ENCODE data around the gene MCC.
A peak's percentile ranks its signal among the peaks of the same experiment; 100 is the strongest.

Gene MCC

DNA sequence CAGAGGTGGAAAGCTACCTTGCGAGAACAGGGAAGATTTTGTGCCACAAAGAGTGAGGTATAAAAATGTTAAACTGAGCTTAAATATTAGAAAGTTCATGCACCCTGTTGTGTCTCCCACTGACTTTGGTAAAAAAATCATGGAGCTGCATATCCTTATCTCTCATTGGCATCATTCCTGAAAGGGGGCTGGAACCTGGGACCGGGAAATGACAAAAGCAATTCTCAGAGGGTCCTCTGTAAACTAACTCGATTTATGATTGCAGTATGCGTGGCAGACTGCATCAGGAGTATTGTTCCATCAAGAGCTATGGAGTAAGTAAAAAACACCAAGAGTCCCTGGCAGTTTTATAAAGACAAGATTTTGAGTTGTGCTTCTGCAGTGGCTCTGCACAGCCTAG lies 362.9 kb downstream of the MCC start:
- DNase-seq: no peak

DNA sequence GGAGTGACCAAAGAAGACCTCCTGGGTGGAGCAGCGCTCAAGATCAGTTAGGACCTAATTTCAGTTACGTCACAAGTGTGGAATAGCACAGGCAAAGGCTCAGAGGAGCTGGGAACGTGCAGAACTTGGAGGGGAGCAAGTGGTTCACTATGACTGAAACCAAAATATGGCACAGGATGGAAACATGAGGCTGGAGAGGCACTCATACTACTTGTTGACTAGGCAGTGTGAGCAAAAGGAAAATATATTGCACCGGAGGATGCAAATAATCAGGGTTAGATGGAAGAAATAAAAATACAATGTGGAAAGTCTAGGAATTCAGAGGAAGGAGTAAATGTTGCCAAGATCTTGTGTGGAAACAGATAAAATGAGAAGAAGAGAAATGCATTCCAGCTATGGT lies 363.3 kb downstream of the MCC start:
- no peak for DNase-seq

DNA sequence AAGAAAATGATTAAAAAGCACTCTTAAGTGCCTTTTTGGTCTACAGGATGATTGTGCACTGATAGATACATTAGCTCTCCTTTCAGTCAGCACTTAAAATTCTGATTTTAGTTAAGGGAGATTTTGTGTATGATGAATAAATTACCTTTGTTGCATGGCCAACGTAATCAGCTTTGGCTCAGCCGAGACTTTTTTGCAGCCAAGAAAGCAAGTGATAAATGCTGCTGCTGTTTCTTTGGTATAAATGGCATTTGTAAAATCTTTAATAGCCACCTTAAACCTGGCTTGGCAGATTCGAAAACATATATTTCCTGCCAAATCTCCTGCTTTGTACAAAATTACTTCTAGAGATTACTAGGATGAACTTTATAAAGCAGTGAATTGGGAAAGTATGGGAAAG lies 364.0 kb downstream of the MCC start:
- no peak for DNase-seq

DNA sequence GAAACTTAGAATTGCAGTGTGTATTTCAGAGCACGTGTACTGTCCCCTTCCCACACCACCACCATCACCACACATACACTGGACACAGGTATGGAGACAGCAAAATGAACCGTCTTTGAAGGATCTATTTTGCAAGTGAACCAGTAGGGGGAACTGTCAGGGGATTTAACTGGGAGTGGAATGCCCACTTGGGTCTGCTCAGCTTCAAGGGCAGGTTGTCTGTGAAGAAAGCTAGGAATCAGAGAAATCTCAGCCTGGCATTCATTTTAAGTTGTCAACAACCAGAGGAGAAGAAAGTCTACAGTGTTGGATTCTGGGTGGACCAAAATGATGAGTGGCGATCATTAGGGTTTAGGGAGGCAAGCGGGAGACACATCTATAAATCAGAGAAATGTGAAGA lies 364.6 kb downstream of the MCC start:
- no peak for DNase-seq

DNA sequence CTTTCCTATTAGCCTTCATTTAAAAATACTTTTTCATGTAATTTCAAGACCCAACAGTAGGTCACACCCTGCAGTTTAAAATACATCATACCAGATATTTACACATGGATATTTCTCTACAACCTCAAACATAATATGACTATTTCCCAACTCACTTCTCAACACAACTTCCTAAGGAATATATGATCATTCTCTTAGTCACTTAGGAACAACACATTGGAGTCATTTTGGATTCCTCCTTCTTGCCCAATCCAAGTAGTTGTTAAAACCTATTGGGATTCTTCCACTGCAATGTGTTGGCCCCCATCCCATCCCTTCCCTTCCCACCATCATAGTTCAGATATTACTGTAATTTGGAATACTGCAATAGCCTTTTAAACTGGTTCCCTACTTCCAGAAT lies 366.2 kb downstream of the MCC start:
- no peak for DNase-seq

DNA sequence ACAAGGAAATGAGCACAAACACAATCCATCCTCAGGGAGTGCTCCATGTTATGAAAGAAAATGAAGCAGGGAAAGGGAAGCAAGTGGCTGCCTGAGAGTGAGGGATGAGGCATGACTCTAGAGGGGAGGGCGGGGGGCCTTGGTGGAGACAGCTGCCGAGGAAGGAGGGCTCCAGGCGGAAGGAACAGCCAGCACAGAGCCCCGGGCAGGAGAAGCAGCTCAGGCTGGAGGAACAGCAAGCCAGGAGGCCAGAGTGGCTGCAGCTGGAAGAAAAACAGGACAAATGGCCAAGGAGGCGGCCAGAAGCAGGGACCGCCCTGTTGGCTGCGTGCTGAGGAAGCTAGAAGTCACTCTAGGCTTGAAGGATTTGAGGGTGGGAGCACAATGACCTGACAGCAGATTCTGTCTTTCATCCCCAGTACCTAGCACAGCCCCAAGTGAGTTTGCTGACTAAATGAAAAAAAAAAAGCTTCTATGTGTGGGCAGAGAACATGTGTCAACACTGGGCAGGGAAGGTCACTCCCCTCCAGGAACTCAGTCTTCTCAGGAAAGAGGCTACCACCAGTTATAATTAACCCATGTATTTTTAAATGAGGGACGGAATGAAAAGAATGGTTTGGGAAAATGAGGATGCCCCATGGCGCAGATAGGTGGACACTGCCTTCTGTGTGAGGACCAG lies 368.9 kb downstream of the MCC start:
- DNase-seq: no peak

DNA sequence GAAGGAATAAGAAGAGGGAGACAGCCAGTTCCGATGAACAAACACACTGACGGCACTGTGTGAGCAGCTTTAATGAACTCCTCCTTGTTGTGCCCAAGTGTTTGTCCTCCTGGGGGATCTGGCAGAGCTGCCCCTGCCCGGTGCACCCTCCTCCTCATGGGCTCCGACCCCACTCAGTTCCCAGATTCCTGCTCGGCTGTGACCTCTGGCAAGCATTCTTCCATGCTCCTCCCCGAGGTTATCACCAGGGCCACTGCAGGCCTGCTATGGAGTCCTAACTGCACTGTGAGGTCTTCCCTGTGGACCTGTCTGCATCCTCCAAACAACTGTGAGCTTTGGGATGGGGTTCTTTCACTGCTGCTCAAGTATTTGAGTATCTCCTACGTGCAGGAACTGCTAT lies 369.5 kb downstream of the MCC start:
- DNase-seq: no peak

DNA sequence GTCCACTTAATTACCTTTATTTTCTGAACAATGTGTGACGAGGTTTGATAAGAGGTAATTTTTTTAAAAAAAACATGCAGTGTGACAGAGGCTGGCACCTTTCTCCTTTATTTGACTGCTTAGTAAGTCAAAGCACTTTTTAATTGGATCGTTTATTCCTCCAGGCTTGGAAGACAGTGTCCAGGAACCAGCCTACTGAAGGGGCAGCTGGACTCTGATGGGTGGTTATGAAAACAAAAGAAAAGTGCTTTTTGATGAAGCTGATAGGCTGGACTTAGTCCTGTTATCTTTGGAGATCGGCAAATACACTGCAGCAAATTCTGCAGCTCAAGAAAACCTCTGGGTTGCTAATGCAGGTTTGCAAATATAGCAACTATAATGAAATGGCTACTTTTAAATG lies 370.0 kb downstream of the MCC start:
- DNase-seq: no peak

DNA sequence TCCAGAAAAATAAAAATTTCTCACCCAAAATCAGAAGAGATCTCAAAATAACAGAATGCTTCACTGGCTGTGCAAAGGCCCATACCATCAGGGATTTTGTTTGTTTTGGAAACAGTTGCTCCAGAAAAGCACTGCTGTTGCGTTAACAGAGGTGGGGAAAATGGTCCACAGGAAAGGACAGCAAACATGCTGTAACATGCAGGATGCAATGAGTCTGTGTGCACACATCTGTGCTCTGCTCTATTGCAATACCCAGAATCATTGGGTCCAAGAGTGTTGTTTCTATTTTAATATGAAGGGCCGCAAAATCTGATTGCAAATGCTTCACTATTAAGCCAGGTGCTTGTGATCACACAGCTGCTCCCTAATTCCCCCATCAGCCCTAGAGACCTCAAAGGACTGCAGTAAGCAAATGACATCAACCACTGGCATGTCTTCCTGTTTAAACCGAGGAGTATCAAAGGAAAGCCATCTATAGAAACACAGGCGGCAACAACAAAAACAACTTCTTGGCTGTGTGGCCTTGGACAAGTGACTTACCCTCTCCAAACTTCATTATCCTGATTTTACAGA lies 370.6 kb downstream of the MCC start:
- DNase-seq: peak; percentile 64

DNA sequence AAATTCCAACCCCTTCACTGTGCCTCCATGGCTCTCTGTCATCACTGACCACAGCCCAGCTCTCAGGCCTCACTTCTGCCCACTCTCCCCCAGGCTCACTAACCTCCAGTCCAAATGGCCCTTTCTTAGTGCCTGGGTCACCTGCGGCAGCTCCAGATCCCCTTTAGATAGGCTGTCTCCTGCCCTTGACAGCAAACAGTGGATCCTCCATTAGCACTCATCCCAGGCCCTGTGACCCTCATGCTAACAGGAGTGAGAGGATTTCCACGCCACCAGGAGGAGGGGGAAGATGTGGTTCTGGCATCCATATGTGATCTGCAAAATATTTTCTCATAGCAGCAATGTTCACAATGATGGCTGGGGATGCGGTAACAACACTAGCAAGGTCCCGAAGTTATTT lies 372.3 kb downstream of the MCC start:
- no peak for DNase-seq

DNA sequence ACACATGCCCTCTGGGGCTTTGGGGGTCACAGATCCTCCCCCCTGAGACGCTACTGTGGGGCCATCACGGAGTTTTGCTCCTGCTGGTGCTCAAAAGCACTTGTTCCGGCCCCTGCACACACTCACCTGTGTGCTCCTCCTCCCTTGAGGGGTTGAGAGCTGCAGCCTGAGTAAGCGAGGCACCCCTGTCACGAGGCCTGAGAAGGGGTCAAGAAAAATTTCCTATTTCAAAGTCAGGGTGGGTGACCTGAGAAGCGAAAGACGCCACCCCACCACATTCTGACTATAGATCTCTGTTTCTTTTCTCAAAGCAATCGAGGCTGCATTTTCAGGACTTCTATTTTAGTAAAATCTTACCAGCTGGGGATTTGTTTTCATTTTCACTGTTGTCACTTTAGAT lies 373.2 kb downstream of the MCC start:
- DNase-seq: no peak

DNA sequence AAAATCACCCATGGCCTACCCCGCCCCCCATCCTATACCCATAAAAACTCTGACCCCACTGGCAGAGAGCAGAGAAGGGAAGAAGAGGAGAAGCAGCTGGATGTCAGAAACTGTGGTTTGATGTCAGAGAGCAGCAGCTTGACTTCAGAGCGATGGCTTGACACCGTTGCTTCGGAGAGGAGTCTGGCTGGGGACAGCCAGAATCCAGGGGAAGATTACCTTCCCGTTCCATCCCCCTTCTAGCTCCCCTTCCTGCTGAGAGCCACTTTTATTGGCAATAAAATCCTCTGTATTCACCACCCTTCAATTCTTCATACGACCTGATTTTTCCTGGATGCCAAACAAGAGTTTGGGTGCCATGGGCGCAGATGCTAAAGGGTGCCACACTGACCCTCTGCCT lies 373.7 kb downstream of the MCC start:
- DNase-seq: no peak

DNA sequence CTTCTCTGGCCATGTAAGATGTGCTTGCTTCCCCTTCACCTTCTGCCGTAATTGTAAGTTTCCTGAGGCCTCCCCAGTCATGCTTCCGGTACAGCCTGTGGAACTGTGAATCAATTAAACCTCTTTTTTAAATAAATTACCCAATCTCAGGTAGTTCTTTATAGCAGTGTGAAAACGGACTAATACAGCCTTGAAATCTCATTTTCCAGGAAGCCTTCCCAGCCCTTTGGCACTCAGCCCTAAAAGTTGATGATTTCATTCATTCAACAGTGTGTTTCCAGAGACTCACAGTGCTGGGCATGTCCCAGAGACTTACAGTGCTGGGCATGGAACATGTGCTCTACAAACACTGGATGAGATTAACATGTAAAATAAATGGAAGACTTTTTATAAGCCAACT lies 375.8 kb downstream of the MCC start:
- no peak for DNase-seq

DNA sequence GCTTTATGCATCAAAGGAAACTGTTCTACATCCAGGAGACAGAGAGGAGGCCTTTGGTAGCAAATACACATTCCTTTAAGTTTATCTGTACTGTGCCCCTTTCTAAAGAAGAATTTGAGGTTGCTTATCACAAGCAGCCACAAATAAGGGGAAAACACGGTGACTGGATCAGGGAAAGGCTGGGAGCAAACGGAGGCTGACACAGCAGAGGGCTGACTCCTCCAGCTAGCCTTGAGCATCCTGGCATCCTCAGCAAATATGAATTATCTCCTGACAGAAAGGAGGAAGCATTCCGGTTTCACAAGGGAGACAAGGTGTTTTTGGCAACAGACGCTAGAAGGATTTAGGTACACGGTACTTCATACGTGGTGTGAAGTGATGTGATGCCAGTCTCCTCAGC lies 378.1 kb downstream of the MCC start:
- no peak for DNase-seq

DNA sequence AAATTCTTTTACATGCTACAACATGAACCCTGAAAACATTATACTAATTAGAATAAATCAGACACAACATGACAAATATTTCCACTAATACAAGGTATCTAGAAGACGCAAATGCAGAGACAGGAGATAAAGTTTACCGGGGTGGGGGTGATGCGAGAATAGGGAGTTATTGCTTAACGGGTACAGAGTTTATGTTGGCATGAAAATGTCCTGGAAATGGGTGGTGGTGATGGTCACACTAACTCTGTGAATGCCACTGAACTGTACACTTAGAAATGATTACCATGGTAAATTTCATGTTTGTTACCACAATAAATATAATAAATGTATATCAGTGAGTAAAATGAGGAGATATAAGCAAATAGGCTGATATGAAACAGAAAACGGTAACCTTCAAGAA lies 378.9 kb downstream of the MCC start:
- DNase-seq: no peak

DNA sequence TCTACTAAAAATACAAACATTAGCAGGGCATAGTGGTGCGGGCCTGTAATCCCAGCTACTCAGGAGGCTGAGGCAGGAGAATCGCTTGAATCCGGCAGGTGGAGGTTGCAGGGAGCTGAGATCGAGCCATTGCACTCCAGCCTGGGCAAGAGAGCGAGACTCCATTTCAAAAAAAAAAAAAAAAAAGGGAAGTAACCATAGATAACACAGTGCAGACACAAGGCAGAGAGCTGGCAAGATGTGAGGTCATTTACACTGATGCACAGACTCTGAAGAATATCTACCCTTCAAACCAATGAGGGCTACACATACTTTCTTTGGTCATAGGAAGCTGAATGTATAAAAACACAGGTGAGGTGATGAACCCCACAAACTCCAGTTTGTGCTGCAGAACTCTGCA lies 379.8 kb downstream of the MCC start:
- no peak for DNase-seq

DNA sequence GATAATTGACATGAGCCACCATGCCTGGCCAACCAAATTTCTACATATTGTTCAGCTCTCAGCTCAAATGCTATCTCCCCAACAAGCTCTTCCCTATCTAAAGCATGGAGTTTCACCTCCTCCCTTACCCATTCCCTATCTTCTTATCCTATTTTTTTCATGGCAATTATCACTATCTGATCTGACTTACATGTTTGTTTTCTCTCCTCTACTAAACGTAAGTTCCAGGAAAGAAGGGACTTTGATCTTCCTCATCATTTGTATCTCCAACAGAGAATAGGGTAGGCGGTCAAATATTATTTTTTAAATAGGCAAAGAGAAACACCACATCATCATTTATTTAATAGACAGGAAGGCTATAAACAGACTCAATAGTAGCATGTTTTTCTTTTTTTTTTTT lies 381.4 kb downstream of the MCC start:
- no peak for DNase-seq

DNA sequence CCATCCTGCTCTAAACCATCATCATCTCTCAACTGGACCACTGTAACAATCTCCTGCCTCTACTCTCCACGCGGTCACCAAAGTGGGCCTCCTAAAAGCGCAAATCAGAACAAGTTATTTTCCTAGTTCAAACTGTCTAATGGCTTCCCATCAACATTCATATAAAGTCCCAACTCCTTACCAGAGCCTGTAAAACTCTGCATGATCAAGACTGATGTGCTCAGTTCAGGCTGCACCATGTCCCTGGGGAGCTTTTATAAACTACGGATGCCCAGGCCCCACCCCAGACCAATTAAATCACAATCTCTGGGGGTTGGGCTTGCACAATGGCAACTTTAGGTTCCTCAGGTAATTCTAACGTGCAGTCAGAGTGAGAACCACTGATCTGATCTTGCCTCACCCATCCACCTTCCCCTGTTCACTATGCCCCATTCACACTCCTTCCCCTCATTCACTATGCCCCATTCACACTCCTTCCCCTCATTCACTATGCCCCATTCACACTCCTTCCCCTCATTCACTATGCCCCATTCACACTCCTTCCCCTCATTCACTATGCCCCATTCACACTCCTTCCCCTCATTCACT lies 382.5 kb downstream of the MCC start:
- no peak for DNase-seq

DNA sequence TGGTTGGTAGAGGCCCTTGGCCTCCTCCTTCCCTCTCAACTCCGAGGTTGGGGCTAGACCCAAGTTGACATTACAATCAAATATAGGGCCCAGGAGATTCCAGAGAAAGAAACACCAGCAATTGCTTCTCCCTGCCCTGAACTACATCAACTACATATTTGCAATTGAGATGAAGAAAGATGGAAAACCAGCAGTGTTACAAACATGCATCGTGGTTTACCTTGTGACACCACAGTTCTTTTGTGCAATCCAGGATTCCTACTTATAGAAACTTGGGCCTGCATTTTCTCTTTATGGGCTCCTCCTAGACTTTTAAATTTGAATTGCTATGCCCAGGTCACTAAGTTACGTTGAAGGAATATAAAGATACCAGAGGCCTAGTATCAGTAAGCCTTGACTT lies 384.9 kb downstream of the MCC start:
- no peak for DNase-seq

DNA sequence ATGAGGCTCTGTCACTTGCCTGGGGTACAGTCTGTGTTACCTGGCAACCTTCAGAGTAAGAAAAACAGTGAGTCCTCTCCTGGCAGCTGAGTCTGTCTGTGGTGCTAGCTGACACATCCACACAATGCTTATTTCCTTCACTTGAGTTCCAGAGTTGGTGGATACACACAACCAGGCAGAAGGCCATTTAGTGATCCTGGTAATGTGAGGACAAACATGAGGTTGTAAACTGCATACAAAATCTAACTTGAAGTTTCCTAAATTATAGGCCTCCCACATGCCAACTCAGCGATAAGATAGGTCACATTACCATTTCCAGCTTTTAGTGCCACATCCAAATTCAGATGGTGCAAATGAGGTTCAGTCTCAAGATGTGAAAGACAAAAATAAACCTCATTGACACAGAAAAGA lies 386.1 kb downstream of the MCC start:
- DNase-seq: no peak

DNA sequence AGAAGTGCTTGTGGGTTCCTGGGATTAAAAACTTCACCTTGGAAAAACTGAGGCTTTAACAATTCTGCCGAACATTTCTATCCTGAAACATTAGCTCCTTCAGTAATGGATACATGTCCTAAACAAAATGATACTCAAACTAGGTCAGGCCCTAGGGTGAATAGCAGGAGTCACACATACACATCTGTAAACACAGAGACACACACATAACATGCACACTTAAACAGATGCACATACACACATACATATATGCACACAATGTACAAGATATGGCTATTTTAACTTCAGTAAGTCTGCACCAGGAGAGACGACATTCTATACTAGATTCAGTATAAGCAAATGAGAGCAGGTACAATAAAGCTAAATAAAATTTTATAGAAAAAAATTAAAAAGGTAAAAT lies 387.3 kb downstream of the MCC start:
- no peak for DNase-seq

DNA sequence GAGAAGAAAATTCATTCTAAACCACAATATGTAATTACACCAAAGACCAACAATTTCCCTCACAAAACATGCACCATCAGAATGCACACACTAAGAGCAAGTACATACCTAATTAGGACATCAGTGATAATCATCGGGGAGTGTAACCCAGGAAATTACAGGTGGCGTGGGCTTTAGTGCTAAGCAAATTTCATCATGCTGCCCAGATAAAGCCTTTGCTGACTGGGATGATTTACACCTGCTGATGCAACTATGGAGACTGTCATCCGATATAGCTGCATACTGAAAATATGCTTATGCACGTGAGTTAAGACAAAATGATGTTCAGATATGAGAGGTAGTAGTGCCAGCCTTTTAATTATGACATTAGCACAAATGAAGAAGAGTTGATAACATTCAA lies 388.4 kb downstream of the MCC start:
- no peak for DNase-seq

DNA sequence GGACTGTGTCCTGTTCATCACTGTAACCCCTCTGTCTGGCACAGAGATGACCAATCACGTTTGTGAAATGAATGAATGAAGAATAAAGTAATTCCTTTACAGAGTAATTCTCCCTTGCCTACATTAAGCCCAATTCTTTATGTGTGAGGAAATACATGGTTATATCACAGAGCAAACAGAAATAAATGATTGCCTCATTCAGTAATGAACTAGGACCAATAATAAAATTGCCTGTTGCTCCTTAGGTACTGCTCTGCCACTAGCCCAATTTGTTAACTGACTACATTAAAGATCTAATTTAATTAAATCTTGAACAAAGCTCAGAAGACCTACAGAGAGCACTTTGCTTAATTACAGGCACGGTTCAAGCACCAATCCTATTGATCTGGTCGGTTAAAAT lies 389.9 kb downstream of the MCC start:
- no peak for DNase-seq

DNA sequence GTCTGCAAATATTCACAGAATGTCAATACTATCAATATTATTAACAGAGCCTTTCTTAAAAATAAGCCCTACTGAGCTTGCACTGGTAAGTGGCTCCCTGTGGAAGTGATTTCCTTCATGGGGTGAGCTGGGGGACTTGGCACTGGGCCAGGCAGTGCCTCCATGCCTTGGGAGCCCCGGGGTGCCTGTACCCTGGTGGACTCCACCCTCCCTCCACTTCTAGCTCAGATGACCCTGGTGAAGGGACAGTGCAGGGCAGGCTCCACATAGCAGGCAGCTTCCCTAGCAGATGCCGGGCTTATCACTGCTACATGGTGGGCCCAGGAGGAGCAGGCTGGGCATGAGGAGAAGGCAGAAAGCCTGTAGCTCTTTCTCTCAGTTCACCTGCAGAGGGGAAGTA lies 392.4 kb downstream of the MCC start:
- no peak for DNase-seq

DNA sequence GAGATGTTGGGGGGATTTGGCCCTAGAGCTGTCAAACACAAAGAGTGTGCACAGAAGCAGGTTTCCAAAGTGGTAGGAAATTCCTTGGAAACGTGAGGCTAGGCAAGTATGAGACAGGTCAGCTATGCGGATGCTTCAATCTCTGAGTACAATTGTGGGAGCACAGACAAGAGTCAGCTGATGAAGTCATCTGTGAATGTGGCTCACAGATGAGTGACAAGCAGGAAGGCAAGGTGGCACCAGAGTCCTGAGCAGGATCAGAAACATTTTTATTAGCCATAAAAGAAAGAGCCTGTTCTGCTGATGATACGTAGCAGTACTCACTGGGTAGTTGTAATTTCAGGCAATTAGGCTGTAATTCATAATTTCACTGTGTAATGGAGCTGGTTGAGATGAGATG lies 394.7 kb downstream of the MCC start:
- DNase-seq: no peak
